DND-41 (cell line): ENCODE data around the gene LONRF2.

Experiments used
- EZH2 ChIP-seq: IDR thresholded peaks from 3 replicates; pipeline ENCODE4 v1.6.1; 2012; ENCODE audit warnings: borderline replicate concordance, low read depth, mild to moderate bottlenecking, moderate library complexity, low read length, inconsistent platforms; ENCODE audit not compliant: severe bottlenecking
- TF ChIP-seq, protein P1 (sequence below): IDR thresholded peaks from 2 replicates; pipeline ENCODE4 v1.5.1; 2012; ENCODE audit warnings: borderline replicate concordance, low read length, moderate library complexity, mild to moderate bottlenecking; ENCODE audit not compliant: poor library complexity, severe bottlenecking; ENCODE audit errors: extremely low read depth

DNA sequence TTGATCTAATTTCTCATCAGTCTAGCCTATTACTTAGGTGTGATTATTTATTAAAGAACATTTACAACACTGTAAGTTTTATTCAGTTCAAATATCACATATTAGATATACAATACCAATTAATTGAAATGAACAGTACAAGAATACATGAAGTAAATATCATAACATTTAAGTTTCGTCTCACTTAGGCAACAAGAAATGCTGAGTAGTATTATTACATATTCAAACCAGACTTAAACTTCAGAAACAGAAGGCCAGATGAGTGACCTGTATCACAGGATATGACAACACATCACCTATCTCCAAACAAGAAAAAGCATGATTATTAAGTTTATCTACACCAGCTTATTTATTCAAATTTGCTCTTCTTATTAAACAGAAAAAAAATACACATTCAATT, 48.9 kb downstream of the LONRF2 start:
- TF ChIP-seq, protein P1, sequence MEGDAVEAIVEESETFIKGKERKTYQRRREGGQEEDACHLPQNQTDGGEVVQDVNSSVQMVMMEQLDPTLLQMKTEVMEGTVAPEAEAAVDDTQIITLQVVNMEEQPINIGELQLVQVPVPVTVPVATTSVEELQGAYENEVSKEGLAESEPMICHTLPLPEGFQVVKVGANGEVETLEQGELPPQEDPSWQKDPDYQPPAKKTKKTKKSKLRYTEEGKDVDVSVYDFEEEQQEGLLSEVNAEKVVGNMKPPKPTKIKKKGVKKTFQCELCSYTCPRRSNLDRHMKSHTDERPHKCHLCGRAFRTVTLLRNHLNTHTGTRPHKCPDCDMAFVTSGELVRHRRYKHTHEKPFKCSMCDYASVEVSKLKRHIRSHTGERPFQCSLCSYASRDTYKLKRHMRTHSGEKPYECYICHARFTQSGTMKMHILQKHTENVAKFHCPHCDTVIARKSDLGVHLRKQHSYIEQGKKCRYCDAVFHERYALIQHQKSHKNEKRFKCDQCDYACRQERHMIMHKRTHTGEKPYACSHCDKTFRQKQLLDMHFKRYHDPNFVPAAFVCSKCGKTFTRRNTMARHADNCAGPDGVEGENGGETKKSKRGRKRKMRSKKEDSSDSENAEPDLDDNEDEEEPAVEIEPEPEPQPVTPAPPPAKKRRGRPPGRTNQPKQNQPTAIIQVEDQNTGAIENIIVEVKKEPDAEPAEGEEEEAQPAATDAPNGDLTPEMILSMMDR: no peak
- TF ChIP-seq EZH2: no peak
